IMR-90 (cell line): ENCODE results near the gene ROBO4. TPM values are rescaled to one million over a fixed set of nuclear protein-coding genes. Genes with fewer than 3 reads are reported as not detected.

Experiments used
- ATAC-seq: fragments of 200-7000 bp; cut with Tn5 transposase; 2 replicates; pipeline ENCODE4 v1.9.1; 2020; ENCODE audit warnings: low read depth, mild to moderate bottlenecking, moderate library complexity
- BruUV-seq: library from RNA; stranded (reverse); fragments of 400-500 nt; replicated peaks from 2 replicates; lab custom pipeline; 2021; lab: Mats Ljungman, UMichigan
- CTCF ChIA-PET: fragments of 300-600 bp; formaldehyde crosslinking; extraction: SDS; loops from one replicate; lab custom pipeline; 2021; ENCODE audit warnings: antibody characterized with exemption; lab: Yijun Ruan, JAX
- POLR2A ChIA-PET: fragments of 300-600 bp; sonication (Branson Sonifier 250); formaldehyde crosslinking; loops from one replicate; lab custom pipeline; 2022; ENCODE audit warnings: antibody characterized with exemption; ENCODE audit not compliant: unreplicated experiment; lab: Charles Lee
- DNase-seq: peaks from one replicate; pipeline ENCODE4 v3.0.0; 2013
- H2AFZ ChIP-seq: replicated peaks from 2 replicates; pipeline ENCODE3; 2013; ENCODE audit warnings: low read length, mild to moderate bottlenecking; ENCODE audit not compliant: poor library complexity
- H2AK5ac ChIP-seq: 2 replicates; pipeline ENCODE4 v1.6.1; 2013; ENCODE audit warnings: low read depth, low read length, inconsistent platforms
- H2AK9ac ChIP-seq: replicated peaks from 2 replicates; pipeline ENCODE3; 2013; ENCODE audit warnings: mild to moderate bottlenecking, low read depth, low read length, moderate library complexity; ENCODE audit not compliant: poor library complexity
- H2BK120ac ChIP-seq: 2 replicates; pipeline ENCODE4 v1.6.1; 2013; ENCODE audit warnings: low read depth, low read length, inconsistent platforms
- H2BK15ac ChIP-seq: 3 replicates; pipeline ENCODE4 v1.6.1; 2013; ENCODE audit warnings: low read depth, low read length, inconsistent platforms
- H2BK20ac ChIP-seq: 2 replicates; pipeline ENCODE4 v1.6.1; 2013; ENCODE audit warnings: low read depth, mild to moderate bottlenecking, inconsistent platforms, low read length, moderate library complexity
- H2BK5ac ChIP-seq: 2 replicates; pipeline ENCODE4 v1.6.1; 2013; ENCODE audit warnings: mild to moderate bottlenecking, low read depth, low read length, inconsistent platforms; ENCODE audit not compliant: poor library complexity, severe bottlenecking
- H3K14ac ChIP-seq: replicated peaks from 2 replicates; pipeline ENCODE4 v1.6.1; 2013; ENCODE audit warnings: low read depth, low read length, inconsistent platforms
- H3K18ac ChIP-seq: 2 replicates; pipeline ENCODE4 v1.6.1; 2013; ENCODE audit warnings: low read depth, low read length, control low read depth
- H3K23ac ChIP-seq: 2 replicates; pipeline ENCODE4 v1.6.1; 2013; ENCODE audit warnings: low read depth, low read length, inconsistent platforms
- H3K27ac ChIP-seq: 2 replicates; pipeline ENCODE4 v1.5.1; 2013; ENCODE audit warnings: mild to moderate bottlenecking, control low read depth, low read length; ENCODE audit not compliant: insufficient read depth
- H3K27me3 ChIP-seq: 2 replicates; pipeline ENCODE4 v1.6.1; 2013; ENCODE audit warnings: low read length; ENCODE audit not compliant: control insufficient read depth, insufficient read depth
- H3K36me3 ChIP-seq: 2 replicates; pipeline ENCODE4 v1.6.1; 2013; ENCODE audit warnings: low read length, mixed read lengths; ENCODE audit not compliant: control insufficient read depth, insufficient read depth
- H3K4ac ChIP-seq: 2 replicates; pipeline ENCODE4 v1.6.1; 2013; ENCODE audit warnings: low read depth, low read length, inconsistent platforms
- H3K4me1 ChIP-seq: 2 replicates; pipeline ENCODE4 v1.6.1; 2013; ENCODE audit warnings: low read length, mixed read lengths; ENCODE audit not compliant: control insufficient read depth, insufficient read depth
- H3K4me2 ChIP-seq: 2 replicates; pipeline ENCODE4 v1.6.1; 2013; ENCODE audit warnings: low read depth, mild to moderate bottlenecking, control low read depth, low read length, moderate library complexity
- H3K4me3 ChIP-seq: 2 replicates; pipeline ENCODE4 v1.5.1; 2013; ENCODE audit warnings: low read depth, mild to moderate bottlenecking, control low read depth, low read length, moderate library complexity; ENCODE audit not compliant: insufficient read depth
- H3K56ac ChIP-seq: 2 replicates; pipeline ENCODE4 v1.6.1; 2013; ENCODE audit warnings: low read length, inconsistent platforms; ENCODE audit not compliant: insufficient read depth; ENCODE audit errors: extremely low read depth
- H3K79me1 ChIP-seq, 2 experiments: 2 replicates each; pipeline ENCODE4 v1.6.1; 2013; ENCODE audit warnings: low read length in 2 of 2, inconsistent platforms in 1 of 2, low read depth in 1 of 2
- H3K9ac ChIP-seq: 2 replicates; pipeline ENCODE4 v1.6.1; 2013; ENCODE audit warnings: low read depth, low read length, control low read depth
- H3K9me1 ChIP-seq: 2 replicates; pipeline ENCODE4 v1.6.1; 2013; ENCODE audit warnings: low read length, inconsistent platforms; ENCODE audit not compliant: insufficient read depth
- H3K9me3 ChIP-seq: 2 replicates; pipeline ENCODE4 v1.6.1; 2013; ENCODE audit warnings: low read length; ENCODE audit not compliant: control insufficient read depth, insufficient read depth
- H4K20me1 ChIP-seq: 2 replicates; pipeline ENCODE4 v1.6.1; 2013; ENCODE audit warnings: low read length, inconsistent platforms; ENCODE audit not compliant: insufficient read depth
- H4K5ac ChIP-seq: 2 replicates; pipeline ENCODE4 v1.6.1; 2013; ENCODE audit warnings: mild to moderate bottlenecking, low read depth, low read length, control low read depth
- H4K8ac ChIP-seq, 2 experiments: 2 replicates each; pipeline ENCODE4 v1.6.1; 2013; ENCODE audit warnings: low read depth in 2 of 2, low read length in 2 of 2, control low read depth in 1 of 2, inconsistent platforms in 1 of 2
- H4K91ac ChIP-seq: 2 replicates; pipeline ENCODE4 v1.6.1; 2013; ENCODE audit warnings: low read depth, low read length, inconsistent platforms; ENCODE audit not compliant: insufficient read depth
- BHLHE40 ChIP-seq: fragments of 150-350 bp; IDR thresholded peaks from 2 replicates; pipeline ENCODE4 v1.6.1; 2016; ENCODE audit warnings: mild to moderate bottlenecking, low read depth, low read length
- CHD1 ChIP-seq: IDR thresholded peaks from 2 replicates; pipeline ENCODE4 v1.6.1; 2012; ENCODE audit warnings: low read depth, low read length, improper control_type of control experiment
- FOS ChIP-seq: fragments of 150-350 bp; IDR thresholded peaks from 2 replicates; pipeline ENCODE4 v1.6.1; 2016; ENCODE audit warnings: low read depth, low read length
- MAFK ChIP-seq: IDR thresholded peaks from 2 replicates; pipeline ENCODE4 v1.6.1; 2012; ENCODE audit warnings: low read depth, low read length, improper control_type of control experiment
- MAZ ChIP-seq: IDR thresholded peaks from 2 replicates; pipeline ENCODE4 v1.6.1; 2012; ENCODE audit warnings: low read depth, mild to moderate bottlenecking, low read length, improper control_type of control experiment, moderate library complexity, borderline replicate concordance
- MXI1 ChIP-seq: IDR thresholded peaks from 2 replicates; pipeline ENCODE4 v1.6.1; 2012; ENCODE audit warnings: low read depth, mild to moderate bottlenecking, low read length, moderate library complexity, borderline replicate concordance
- NFE2L2 ChIP-seq: fragments of 150-350 bp; IDR thresholded peaks from 2 replicates; pipeline ENCODE4 v1.6.1; 2016; ENCODE audit warnings: low read depth, mild to moderate bottlenecking, low read length
- POLR2A ChIP-seq: IDR thresholded peaks from 2 replicates; pipeline ENCODE4 v1.6.1; 2012; ENCODE audit warnings: mild to moderate bottlenecking, low read depth, low read length
- RAD21 ChIP-seq: IDR thresholded peaks from 2 replicates; pipeline ENCODE4 v1.6.1; 2012; ENCODE audit warnings: low read length, improper control_type of control experiment
- RCOR1 ChIP-seq: IDR thresholded peaks from 2 replicates; pipeline ENCODE4 v1.6.1; 2012; ENCODE audit warnings: mild to moderate bottlenecking, low read length, improper control_type of control experiment; ENCODE audit not compliant: insufficient replicate concordance
- RFX5 ChIP-seq: IDR thresholded peaks from 2 replicates; pipeline ENCODE4 v1.8.0; 2012; ENCODE audit warnings: low read depth, mild to moderate bottlenecking, low read length, moderate library complexity
- SMC3 ChIP-seq: fragments of 150-350 bp; IDR thresholded peaks from 2 replicates; pipeline ENCODE4 v1.6.1; 2016; ENCODE audit warnings: low read depth, mild to moderate bottlenecking, antibody characterized with exemption, low read length, moderate library complexity
- WGBS, 2 experiments: methylation state at CpG; one replicate each; pipeline versions ENCODE4 v1.1.5 to v1.1.7; 2013; ENCODE audit warnings: missing lambda C conversion rate in 2 of 2; ENCODE audit not compliant: insufficient read length in 1 of 2; ENCODE audit errors: extremely low coverage in 2 of 2; 5-methylcytosine and 5-hydroxymethylcytosine counted together
- dilution Hi-C: fragments of 300-500 bp; cut with HindIII; formaldehyde crosslinking; loops from one replicate; pipeline ENCODE4 v1.14.3; 2018; ENCODE audit warnings: low sequenced_read_pairs; ENCODE audit not compliant: unreplicated experiment
- in situ Hi-C: fragments of 300-500 bp; cut with MboI; formaldehyde crosslinking; loops from 3 replicates; pipeline ENCODE4 v1.14.3; 2019; ENCODE audit warnings: low sequenced_read_pairs, inconsistent platforms, mixed read lengths
- intact Hi-C: fragments of 100-400 bp; cut with micrococcal nuclease; formaldehyde crosslinking; loops from 2 replicates; pipeline ENCODE4 v1.10.0; 2022
- polyA plus RNA-seq, 3 experiments: library from polyadenylated mRNA; depleted of rRNA; stranded (reverse); fragments of >200 nt; gene quantifications; 2 replicates each; pipeline ENCODE4 v1.2.3, GENCODE V29; 2012; ENCODE audit warnings: low replicate concordance in 1 of 3
- total RNA-seq: library from RNA; depleted of rRNA; stranded (reverse); fragments of >200 nt; gene quantifications from 2 replicates; pipeline ENCODE4 v1.2.3, GENCODE V29; 2012
- TF ChIP-seq, protein P1 (sequence below): conservative IDR thresholded peaks from 2 replicates; pipeline ENCODE4 v1.5.1; 2012; ENCODE audit warnings: mild to moderate bottlenecking, low read depth, low read length, improper control_type of control experiment
- TF ChIP-seq, protein P2 (sequence below): fragments of 150-350 bp; IDR thresholded peaks from 2 replicates; pipeline ENCODE4 v1.6.1; 2017; ENCODE audit warnings: mild to moderate bottlenecking, antibody characterized with exemption, low read length, low read depth
- TF ChIP-seq, protein P3 (sequence below): fragments of 150-350 bp; IDR thresholded peaks from 2 replicates; pipeline ENCODE4 v1.6.1; 2016; ENCODE audit warnings: low read depth, mild to moderate bottlenecking, low read length, moderate library complexity, borderline replicate concordance

The ROBO4 gene
- total and polyA plus RNA-seq, 2 of the 4 experiments (the other 2 are of a cell fraction): 0.72 to 0.82 TPM

DNA sequence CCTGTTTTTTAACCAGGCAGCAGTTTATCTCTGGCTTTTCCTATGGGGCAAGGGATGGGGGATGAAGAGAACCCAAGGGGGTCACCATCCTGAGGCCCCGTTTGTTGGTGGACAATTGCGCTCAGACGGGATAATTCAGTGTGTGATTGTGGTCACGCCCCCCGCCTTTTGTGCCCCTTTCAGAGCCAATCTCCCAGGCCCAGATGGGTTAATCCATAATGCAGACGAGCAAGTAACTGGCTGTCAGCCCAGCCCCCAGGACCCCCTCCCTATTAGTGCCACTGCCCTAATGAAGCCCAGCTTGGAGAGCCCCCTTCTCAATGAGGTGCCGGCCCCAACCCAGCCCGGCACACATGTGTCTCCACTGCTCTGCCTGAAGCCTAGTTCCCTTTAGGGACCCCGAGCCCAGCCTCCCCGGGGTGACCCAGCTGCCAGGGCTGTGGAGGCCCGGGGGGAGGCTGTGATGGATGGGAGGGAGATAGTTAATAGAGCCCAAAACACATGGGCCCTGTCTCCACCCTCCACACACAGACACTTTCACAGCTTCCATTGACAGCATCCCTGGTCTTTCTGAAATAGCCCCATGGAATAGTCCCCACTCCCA lies 51.5 kb downstream of the ROBO4 start:
- dilution Hi-C loops: no loop called here
- Histone ChIP-seq H4K8ac (no peak overlapping the region), H3K18ac (no peak overlapping the region), H3K79me1 (no peaks in the 10 kb centered on the region), H3K27me3 (peaks cover 85% of the 10 kb centered on the region), H3K9me3 (peaks cover 3% of the 10 kb centered on the region), H3K23ac (no peak overlapping the region), H2BK120ac (no peak overlapping the region), H3K9ac (no peak overlapping the region), H3K4me1 (no peaks in the 10 kb centered on the region; the same call in 1 of the 2 replicates), H2BK5ac (no peak overlapping the region), H4K20me1 (no peaks in the 10 kb centered on the region), H2AK9ac (no peak overlapping the region), H3K14ac (no peak overlapping the region), H3K56ac (no peak overlapping the region), H3K4me2 (no peak overlapping the region), H2AK5ac (no peak overlapping the region), H4K91ac (no peak overlapping the region), H3K9me1 (no peaks in the 10 kb centered on the region; the same call in 1 of the 2 replicates), H3K4me3 (no peak overlapping the region), H4K5ac (no peak overlapping the region), H2AFZ (no peak overlapping the region), H2BK20ac (no peak overlapping the region), H3K36me3 (no peaks in the 10 kb centered on the region), H2BK15ac (no peak overlapping the region), H3K27ac (no peak overlapping the region), H3K4ac (no peak overlapping the region)
- BruUV-seq: no TSS peak
- TF ChIP-seq, protein P1, sequence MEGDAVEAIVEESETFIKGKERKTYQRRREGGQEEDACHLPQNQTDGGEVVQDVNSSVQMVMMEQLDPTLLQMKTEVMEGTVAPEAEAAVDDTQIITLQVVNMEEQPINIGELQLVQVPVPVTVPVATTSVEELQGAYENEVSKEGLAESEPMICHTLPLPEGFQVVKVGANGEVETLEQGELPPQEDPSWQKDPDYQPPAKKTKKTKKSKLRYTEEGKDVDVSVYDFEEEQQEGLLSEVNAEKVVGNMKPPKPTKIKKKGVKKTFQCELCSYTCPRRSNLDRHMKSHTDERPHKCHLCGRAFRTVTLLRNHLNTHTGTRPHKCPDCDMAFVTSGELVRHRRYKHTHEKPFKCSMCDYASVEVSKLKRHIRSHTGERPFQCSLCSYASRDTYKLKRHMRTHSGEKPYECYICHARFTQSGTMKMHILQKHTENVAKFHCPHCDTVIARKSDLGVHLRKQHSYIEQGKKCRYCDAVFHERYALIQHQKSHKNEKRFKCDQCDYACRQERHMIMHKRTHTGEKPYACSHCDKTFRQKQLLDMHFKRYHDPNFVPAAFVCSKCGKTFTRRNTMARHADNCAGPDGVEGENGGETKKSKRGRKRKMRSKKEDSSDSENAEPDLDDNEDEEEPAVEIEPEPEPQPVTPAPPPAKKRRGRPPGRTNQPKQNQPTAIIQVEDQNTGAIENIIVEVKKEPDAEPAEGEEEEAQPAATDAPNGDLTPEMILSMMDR: no peak
- no peak for TF ChIP-seq NFE2L2
- TF ChIP-seq, protein P2, sequence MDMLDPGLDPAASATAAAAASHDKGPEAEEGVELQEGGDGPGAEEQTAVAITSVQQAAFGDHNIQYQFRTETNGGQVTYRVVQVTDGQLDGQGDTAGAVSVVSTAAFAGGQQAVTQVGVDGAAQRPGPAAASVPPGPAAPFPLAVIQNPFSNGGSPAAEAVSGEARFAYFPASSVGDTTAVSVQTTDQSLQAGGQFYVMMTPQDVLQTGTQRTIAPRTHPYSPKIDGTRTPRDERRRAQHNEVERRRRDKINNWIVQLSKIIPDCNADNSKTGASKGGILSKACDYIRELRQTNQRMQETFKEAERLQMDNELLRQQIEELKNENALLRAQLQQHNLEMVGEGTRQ: no peak
- TF ChIP-seq CHD1: no peak
- TF ChIP-seq BHLHE40: no peak
- no peak for TF ChIP-seq MAFK
- TF ChIP-seq MXI1: no peak
- no peak for TF ChIP-seq SMC3
- no peak for TF ChIP-seq RFX5
- TF ChIP-seq RCOR1: no peak
- no peak for TF ChIP-seq MAZ
- TF ChIP-seq FOS: no peak
- no peak for TF ChIP-seq POLR2A
- TF ChIP-seq, protein P3, sequence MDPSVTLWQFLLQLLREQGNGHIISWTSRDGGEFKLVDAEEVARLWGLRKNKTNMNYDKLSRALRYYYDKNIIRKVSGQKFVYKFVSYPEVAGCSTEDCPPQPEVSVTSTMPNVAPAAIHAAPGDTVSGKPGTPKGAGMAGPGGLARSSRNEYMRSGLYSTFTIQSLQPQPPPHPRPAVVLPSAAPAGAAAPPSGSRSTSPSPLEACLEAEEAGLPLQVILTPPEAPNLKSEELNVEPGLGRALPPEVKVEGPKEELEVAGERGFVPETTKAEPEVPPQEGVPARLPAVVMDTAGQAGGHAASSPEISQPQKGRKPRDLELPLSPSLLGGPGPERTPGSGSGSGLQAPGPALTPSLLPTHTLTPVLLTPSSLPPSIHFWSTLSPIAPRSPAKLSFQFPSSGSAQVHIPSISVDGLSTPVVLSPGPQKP: no peak
- TF ChIP-seq RAD21: no peak
- POLR2A ChIA-PET: no interaction called here
- no peak for DNase-seq
- in situ Hi-C loops: no loop called here
- intact Hi-C loops: no loop called here
- CTCF ChIA-PET: interaction anchor here (0.7 kb wide), 1 partner anchor 53 kb away, joined by 3 read pairs; no protein-coding TSS in a partner anchor
- 10% methylated on average over 2 of the region's 11 CpGs; no CpG with 5 or more reads in 1 of the 2 experiments for WGBS, 2 experiments
- ATAC-seq: no peak
